GM12892 (cell line): ENCODE data around the gene DENND6B.

Experiments
- POLR2A ChIP-seq: IDR thresholded peaks from 2 replicates; pipeline ENCODE4 v1.6.1; 2011; ENCODE audit warnings: low read depth, low read length, control low read depth
- TAF1 ChIP-seq: IDR thresholded peaks from 2 replicates; pipeline ENCODE4 v1.6.1; 2011; ENCODE audit warnings: low read depth, mild to moderate bottlenecking, control low read depth, low read length, borderline replicate concordance

DNA sequence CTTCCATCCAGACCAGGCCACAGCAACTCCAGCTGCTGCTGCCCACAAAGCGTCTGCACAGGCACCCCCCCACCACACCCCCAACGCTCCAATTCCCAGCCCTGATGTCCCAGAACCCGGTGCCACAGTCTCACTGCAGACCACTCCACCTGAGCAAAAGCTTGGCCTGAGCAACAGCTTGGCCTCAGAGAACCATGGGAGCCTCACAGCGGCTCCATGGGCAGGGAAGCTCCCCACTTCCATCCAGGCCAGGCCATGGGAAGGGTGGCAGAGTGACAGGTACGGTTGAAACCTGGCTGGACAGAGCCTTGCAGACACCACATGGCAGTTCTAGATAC lies 32.5 kb downstream of the DENND6B start:
- TF ChIP-seq TAF1 (no peak), POLR2A (no peak)
